ENCODE measurements around the gene TBC1D14.

GRCh38 chr4:7073526-7074390 is 164.1 kb downstream of the TBC1D14 start:
- TF ChIP-seq CTCF (IDR thresholded peaks at IDR 0.05 in 4 of 5, conservative IDR thresholded peaks at IDR 0.05 in 1 of 5) (no peak), POLR2A (IDR thresholded peaks at IDR 0.05) (no peak)

All from gastrocnemius medialis (tissue), 4 donors.